HEK293T (cell line): ENCODE measurements around the gene LRRC56.

ENCODE experiments used
- BHLHE40 ChIP-seq: fragments of 450-650 bp; IDR thresholded peaks from 2 replicates; pipeline ENCODE4 v1.6.1; 2016; ENCODE audit warnings: mild to moderate bottlenecking, moderate library complexity, borderline replicate concordance
- FOXK2 ChIP-seq: fragments of 450-650 bp; IDR thresholded peaks from 2 replicates; pipeline ENCODE4 v1.6.1; 2016; ENCODE audit warnings: mild to moderate bottlenecking
- SP1 ChIP-seq: fragments of 450-650 bp; IDR thresholded peaks from 2 replicates; pipeline ENCODE4 v1.6.1; 2017
- SUZ12 ChIP-seq: fragments of 450-650 bp; IDR thresholded peaks from 2 replicates; pipeline ENCODE4 v1.6.1; 2016; ENCODE audit warnings: mild to moderate bottlenecking
- TARDBP ChIP-seq: fragments of 450-650 bp; IDR thresholded peaks from 2 replicates; pipeline ENCODE4 v1.6.1; 2016
- ZNF384 ChIP-seq: fragments of 450-650 bp; IDR thresholded peaks from 2 replicates; pipeline ENCODE4 v1.6.1; 2016

- TF ChIP-seq ZNF384 (no peak), BHLHE40 (no peak), SUZ12 (no peak), TARDBP (no peak), FOXK2 (no peak), SP1 (no peak)
These were observed 28.4 kb upstream of the LRRC56 start for GRCh38 chr11:508956-509355.
